Activated CD4-positive, alpha-beta T cell treated with anti-CD3 and anti-CD28 coated beads, Interleukin-2, Interleukin-6, amounts not matched to agents 100 ng/mL and 50 ng/mL, durations not matched to agents 16 hours and 8 hours (primary cell): Measurements from ENCODE around the gene ADCK2.
"Not testable (repeated sequence)": the region's sequence is repeated elsewhere in the genome, so short reads cannot be mapped to it uniquely, and the experiment has no call there.

ENCODE experiments used
- DNase-seq: peaks from one replicate; pipeline ENCODE4 v3.0.0-alpha.2; 2020

Gene ADCK2, protein sequence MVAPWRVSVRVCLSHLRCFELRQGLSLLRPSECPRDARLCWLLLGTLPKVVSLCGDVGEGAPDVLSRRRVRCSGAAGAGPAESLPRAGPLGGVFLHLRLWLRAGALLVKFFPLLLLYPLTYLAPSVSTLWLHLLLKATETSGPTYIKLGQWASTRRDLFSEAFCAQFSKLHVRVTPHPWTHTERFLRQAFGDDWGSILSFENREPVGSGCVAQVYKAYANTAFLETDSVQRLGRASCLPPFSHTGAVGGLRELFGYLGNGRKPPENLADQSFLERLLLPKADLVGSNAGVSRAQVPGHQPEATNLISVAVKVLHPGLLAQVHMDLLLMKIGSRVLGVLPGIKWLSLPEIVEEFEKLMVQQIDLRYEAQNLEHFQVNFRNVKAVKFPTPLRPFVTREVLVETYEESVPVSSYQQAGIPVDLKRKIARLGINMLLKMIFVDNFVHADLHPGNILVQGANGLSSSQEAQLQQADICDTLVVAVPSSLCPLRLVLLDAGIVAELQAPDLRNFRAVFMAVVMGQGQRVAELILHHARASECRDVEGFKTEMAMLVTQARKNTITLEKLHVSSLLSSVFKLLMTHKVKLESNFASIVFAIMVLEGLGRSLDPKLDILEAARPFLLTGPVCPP

DNA sequence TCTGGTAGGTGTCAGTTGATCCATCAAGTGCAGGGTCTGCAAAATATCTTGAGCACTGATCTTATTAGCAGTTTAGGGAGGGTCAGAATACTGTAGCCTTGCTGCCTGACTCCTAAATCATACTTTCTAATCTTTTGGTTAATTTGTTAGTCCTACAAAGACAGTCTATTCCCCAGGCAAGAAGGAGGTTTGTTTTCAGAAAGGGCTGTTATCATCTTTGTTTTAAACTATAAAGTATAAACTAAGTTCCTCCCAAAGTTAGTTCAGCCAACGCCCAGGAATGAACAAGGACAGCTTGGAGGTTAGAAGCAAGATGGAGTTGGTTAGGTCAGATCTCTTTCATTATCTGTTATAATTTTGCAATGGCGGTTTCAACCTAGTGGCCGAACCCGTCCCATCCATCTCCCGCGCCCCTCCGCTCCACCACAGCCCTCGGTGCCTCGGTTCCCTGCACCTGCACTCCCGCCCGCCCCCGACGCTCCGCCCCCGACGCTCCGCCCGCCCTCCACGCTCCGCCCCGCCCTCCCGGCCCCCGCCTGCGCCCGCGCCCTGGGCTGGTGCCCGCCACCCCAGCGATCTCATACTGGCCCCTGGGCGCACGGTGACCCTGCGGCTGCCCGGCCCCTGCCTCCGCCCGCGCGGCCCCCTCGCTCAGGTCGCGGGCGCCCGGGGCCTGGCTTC, at the start of gene ADCK2:
ADCK2 (plus strand) TSS at position 564 of the 681 bp plus-strand sequence. CDS start 386 bp downstream, outside the sequence.
- peak; percentile 74 for DNase-seq

DNA sequence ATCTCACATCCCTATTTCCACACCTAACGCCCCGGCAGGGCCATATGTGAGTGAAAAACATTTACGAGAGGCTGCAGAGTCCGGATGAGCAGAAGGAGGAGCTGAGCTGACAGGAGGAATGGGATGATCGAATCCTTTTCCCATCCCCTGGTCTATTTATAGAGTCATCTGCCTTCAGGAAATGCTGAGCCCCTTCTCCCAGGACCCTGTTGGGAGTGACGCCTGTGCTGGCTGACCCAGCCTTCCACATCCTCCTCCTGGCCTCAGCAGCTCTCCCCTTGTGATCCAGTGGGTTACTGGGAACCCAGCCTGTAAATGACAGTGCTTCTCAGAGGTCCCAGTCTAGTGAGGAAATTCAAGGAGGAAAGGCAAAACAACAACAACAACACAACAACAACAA, 48.8 kb upstream of the ADCK2 start:
- no peak for DNase-seq

DNA sequence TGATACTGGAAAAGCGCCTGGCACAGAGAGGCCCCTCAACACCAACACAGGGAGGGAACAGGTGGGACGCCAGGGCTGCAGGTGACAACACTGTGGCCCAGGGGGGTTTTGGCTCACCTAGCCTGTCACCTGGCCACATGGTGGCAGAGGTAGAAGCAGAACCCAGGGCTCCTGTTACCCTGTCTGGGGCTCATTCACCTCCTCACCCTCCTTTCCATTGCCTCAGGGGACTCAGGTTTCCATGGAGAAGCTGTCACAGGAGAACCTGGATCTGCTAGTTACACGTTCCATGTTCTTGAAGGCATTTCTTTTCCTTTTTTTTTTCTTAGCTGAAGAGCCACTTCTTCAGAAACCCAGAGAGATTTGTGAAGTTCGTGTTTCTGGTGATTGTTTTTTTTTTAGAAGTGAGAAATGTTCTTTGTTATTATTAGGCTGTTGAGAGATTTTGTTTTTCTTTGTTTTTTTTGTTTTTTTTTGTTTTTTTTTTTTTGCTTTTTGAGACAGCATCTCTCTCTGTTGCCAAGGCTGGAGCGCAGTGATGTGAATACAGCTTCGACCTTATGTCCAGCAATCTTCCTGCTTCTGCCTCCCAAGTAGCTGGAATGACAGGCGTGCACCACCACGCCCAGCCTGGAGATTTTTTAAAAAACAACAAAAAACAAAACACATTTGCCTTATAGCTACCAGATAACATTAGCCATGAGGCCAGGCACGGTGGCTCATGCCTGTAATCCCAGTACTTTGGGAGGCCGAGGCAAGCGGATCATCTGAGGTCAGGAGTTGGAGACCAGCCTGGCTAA, 48.2 kb upstream of the ADCK2 start:
- DNase-seq = no peak

DNA sequence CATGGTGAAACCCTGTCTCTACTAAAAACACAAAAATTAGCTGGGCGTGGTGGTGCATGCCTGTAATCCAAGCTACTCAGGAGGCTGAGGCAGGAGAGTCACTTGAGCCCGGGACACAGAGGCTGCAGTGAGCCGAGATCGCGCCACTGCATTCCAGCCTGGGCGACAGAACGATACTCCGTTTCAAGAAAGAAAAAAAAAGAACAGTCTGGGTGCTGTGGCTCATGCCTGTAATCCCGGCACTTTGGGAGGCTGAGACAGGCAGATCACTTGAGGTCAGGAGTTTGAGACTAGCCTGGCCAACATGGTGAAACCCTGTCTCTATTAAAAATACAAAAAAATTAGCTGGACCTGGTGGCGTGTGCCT, 47.6 kb upstream of the ADCK2 start:
- DNase-seq = not testable (repeated sequence)

DNA sequence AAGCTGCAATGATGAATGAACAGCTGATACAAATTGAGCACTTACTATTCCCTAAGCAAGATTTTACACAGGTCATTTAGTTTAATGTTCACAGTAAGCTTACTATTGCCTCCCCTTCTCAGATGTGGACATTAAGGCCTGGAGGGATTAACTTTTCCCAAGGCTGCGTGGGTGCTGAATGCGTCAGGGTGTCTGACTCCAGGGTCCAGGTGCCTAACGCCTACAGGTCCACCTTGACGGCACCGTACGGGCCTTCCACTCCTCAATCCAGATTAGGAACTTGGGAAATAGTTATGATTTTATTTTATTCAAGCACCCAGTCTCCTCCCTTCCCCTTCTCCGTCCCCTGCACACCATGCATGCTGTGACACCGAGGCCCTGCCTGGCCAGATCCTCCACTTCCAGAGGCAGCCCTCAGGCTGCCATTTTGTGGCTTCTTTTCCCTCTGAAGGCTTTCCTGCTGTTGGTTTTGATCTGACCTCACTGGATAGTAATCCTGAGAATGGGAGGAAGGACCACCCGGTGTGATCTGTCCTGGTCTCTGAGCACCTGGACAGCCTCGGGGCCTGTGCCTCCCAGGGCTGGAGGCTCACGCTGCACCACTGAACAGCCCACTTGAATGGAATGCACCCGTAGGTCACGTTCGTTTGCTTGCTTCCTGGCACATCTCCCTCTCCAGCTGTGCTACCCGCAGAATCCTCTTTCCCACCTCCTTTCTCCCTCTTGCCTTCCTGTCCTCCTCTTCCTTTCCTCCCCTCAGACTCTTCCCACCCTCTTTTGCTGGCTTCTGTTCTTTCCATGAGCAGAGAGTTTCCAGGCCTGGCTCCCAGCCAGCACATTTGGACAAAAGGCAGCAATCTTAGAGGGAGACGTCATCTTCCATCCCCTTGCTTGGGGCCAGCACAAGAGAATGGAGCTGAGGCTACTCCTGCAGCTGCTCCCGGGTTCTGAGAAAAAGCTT, 46.6 kb upstream of the ADCK2 start:
- no peak for DNase-seq

DNA sequence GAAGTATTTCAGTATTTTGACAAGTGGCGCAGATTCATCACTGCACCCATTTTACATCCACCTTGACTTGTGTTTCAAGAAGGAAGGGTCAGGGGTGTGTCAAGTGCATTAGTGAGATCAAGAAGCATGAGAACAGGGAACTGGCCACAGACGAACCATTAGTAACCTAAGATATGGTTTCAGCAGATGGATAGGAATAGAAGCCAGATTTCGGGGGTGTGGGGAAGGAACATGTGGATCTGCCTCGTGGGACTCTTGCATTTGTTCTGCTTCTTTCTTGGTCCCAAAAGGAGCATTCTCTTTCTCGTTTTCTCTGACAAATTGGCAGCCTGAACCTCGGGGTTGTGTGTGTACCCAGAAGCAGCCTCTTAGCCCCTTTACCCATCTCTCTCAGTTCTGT, 41.7 kb upstream of the ADCK2 start:
- no peak for DNase-seq

DNA sequence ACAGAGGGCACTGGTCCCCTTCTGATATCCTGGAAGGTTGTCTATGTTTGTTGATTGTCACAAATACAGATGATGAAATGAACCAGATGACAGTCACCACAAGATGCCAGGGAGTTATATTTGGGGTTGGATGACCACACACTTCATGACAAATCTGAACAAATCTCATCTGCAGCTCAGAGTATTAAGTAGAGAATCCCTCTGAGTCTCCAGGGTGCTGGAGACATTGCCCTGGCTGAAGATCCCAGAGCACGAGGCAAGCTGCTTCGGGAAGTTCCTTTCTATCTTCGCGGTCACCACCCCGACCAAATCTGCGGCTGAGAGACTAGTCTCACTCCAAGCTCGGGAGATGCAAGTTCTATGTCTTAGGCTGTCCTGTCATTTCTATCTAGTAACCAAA, 41.1 kb upstream of the ADCK2 start:
- no peak for DNase-seq

DNA sequence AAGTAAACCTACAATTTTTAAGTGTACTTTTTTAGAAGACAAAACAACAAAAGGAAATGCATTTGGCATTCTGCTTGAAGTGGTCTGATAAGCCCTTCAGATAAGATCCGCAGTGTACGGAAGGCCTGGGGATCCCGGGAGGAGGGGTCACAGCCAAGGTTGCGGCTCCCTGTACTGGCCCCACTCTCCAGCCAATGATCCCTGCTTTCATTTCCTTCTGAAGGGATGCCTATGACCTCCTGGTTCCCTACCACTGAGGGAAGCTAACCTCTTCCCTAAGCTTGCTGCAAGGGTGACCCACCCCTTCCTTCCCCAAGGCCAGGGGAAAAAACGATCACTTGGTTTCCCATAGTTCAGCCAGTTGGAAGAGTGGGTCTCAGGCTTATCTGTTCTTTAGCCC, 37.4 kb upstream of the ADCK2 start:
- DNase-seq = no peak

DNA sequence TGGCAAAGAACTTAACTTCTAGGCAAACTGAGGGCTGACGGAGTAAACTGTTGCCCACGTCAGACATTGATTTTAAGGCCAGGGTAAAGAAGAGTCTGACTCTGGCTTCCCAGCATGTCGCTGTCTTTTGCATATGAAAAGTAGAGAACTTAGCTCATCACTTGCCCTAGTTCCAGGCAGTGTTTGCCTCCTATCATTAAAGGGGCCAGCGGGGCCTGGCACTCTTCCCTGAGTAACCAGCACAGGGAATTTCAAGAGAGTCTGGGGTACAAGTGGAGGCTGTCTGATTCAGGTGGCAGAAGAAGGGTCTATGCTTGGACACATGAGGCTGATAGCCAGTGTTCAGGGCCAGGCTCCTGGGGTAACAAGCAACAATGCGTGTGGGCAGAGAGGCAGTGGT, 36.9 kb upstream of the ADCK2 start:
- DNase-seq = no peak

DNA sequence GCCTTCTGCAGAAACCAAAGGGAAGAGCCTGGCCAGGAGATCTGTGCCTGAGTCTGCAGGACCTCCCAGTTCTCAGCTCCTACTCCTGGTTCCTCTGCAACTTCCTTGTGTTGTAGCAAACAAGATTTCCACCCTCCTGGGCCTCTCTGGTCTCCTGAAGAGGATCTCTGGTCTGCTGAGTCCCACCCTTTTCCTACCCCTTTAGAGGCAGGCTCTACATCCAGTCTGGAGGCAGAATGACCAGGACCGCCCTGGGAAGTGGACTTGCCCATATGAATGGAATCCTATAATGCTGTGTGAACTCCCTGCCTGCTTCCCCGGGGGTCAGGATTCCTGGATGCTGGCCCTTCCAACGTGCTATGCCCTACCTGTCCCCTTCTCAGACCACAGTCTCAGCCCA, 35.3 kb upstream of the ADCK2 start:
- DNase-seq = no peak

DNA sequence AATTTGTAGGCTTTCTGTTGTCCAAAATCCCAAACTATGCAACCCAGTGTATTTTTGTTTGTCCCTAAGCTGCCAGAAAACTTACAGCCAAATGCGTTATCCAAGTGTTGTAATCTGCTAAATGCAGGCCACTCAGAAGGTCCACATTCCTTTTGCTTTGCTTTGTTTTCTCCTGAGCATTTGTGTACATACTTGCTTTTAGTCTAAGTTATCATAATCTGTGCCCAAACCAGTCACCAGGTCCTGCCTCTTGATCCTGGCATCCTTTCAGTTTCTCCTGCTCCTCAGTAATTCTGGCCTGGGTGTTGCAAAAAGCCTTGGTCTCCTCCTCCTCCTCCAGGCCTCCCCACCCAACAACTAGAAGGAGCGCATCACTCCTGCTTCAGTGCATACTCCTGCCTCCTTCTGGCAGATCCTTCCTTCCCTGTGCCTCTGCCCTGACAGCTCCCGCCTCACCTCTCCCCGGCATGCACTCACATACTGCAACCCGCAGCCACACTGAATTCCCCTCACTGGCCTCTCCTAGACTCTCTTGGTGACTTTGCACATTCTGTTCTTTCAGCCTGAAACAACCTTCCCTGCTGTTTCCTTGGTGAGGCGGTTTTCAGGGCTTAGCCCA, 34.5 kb upstream of the ADCK2 start:
- DNase-seq = no peak

DNA sequence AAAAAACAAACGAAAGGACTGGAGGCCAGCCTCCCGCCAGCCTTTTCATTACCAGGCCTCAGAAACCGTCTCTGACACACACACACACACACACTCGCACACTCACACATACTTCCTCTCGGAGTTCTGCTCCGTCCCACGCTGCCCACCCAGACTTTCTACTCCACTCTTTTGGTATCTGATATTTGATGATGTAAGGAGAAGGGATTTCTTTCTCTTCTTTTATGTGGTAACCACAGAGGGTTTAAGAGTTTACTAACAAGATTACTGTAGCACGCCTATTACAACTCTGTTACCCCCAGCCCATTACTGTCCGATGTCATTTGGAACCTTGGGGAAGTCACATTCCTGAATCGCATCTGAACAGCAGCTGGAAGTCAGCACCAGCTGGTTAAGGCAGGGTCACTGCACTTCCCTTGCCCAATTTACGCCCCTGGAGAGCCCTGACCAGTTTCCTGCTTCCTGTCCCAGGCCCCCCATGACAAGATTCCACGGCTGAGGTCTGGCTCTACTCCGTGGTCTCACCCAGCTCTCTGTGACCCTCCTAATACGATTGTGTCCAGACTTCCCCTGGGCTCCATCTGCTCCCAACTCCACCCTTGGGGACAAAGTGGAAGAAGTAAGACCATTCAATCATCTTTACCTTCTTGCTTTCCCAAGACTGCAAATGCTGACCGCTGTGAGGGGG, 33.2 kb upstream of the ADCK2 start:
- DNase-seq = no peak

DNA sequence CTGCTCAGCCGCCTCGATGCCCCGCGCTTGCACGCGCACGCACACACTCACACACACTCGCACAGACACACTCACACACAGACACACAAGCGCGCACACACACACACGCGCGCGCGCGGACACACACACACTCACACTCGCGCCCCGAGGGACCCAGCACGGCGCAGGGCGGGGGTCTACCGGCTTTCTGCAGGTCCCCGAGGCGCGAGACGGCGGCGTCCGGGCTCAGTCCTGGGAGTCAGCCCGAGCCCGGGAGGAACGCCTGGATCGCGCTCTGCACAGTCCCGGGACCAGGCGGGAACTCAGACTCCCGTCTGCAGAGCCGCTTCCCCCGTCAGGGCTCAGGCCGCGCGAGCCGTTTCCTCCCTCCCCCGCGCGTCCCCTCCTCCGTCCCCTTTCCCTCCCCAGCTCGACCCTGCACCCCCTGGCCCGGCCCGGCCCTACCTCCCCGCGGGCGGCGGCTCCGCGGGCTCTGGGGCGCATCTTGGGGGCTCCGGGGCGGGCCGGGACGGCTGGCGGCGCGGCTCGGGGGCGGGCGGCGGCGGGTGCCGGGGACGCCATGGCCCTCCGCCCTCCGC, 32.6 kb upstream of the ADCK2 start:
- no peak for DNase-seq

DNA sequence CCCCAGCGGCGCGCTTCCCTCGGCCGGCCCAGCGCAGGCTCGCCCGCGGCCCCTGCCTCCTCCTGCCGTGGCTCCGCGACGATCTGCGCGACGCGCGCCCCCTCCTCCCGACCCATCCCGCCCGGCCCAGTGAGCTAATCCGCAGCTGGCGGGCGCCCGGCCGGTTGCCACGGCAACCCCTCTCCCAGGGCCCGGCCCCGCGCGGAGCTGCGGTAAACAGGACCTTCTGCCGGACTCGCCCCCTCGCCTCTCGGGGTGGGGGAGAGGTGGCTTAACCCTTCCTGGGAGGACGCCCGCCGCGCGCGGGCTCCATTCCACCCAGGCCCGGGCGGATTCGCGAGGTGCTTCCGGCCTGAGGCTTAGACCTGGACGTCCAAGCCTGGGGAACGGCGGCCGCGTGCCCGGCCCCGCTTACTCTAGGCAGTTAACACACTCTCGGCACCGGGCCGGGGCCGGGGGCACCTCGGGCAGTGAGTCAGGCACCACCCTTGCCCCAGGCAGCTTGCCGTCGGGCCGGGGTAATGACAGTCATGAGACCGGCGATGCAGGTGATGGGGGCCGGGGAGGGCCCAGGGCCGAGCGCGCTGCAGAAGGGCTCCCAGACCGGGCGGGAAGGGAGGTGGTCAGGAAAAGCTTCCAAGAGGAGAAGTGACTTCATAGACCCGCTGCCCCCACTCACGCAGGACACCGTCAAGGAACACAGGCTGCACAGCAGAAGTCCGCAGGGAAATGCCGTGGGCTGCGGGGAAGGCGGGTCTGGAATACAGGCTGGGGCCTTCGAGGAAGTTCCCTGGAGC, 31.8 kb upstream of the ADCK2 start, which contains the start of gene DENND2A:
DENND2A (minus strand) TSS at position 87 of the 797 bp plus-strand sequence. CDS start 38,416 bp downstream, outside the sequence.
- DNase-seq = no peak

DNA sequence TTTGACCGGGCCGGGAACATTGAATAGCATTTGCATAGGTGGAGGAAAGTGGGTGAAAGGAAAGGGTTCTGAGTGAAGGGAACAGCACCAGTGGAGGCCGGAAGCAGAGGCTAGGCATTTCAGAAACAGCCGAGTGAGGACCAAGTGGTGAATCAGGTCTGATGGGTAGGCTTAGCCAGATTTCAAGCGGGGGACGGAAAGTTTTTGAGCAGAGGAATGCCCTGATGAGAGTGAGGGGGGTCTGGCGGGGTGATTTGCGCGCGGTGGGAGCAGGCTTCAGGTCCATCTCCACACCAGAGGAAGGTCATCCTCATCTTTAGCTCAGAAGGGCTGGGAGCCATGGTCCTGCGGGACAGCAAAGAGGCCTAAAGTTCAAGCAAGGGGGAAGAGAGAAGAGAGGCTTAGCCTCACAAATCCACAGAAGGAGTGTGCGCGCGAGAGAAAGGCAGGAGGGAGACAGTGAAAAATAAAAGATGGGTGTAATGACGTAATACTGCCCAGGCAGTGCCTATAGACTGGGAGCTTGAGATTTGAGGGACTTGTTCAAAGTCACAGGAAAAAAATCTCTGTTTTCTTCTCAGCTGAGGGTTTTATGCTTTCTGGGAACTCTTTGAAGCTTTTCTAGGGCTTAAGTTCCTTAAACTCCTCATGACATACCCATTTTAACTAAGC, 31.1 kb upstream of the ADCK2 start:
- no peak for DNase-seq

DNA sequence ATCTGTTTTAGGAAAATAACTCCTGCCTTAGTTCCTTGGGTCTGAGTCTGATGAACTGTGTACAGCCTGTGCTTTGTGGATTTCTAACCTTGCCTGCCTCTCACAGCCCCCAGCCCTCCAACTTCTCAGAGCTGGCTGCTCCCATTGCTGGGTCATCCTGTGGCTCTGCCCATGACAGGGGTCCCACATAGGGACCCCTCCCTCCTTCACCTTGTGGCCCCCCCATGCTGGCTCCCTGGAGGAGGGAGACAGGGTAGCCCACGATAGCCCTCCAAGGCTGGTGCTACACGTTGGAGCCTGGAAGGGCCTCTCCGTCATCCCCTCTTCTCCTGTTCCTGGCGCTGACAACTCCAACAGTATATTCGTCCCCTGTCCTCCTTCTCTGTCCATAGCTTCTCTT, 29.3 kb upstream of the ADCK2 start:
- DNase-seq = no peak

DNA sequence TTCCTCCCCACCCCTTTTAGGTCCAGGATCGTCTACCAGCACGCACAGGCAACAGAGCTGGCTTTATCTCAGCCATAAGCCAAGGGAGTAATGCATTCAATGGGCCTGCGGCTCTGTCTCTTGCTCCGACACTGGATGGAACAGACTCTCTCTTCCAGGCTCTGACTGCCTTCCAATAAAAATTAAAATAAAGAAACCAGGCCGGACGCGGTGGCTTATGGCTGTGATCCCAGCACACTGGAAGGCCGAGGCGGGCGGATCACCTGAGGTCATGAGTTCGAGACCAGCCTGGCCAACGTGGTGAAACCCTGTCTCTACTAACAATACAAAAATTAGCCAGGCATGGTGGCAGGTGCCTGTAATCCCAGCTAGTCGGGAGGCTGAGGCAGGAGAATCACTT, 28.0 kb upstream of the ADCK2 start:
- not testable (repeated sequence) for DNase-seq

DNA sequence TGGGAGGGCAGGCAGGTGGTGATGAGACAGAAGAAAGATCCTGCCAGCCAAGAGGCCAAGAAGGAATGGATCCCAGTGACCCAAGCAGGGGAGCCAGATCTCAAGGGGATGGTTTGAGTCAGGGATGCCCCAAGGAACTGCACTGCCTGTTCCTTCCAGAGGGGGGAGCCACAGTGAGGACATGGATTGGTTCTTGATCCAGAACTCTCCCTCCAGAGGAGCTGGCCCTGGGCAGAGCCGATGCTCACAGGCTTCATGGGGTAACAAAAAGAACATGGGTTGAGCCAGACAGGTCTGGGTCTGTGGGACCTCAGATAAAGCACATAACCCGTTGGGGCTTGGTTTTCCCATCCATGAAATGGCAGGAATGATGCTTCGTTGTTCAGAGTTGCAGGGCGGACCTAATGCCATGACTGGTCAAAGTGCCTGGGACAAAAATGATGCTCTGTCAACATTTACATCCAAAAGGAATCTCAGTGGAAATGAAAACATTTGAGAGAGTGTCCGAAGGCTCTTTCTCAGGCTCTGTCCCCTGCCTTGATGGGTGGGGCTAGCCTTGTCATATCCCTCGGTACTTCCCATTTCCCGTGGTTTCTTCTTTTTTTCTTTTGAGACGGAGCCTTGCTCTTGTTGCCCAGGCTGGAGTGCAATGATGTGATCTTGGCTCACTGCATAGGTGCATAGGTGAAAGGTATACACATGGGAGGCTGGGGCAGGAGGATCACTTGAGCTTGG, 27.4 kb upstream of the ADCK2 start:
- peak; percentile 28 for DNase-seq
